Activated CD8-positive, alpha-beta memory T cell treated with anti-CD3 and anti-CD28 coated beads for 4 hours (primary cell): ENCODE data around the gene ZNF766.

ENCODE experiments used
- DNase-seq, 2 donors: peaks; one replicate each; pipeline ENCODE4 v3.0.0-alpha.2; 2020; ENCODE audit warnings: low read depth in 2 of 2

The ZNF766 gene

GRCh38 chr19:52269338-52270261, at the start of gene ZNF766:
Gene ZNF766, plus strand, starts transcription at chr19:52269587. Its CDS starts 27 bp downstream, at chr19:52269614.
- DNase-seq = peak; percentile 90 to 94

GRCh38 chr19:52219611-52220010, 49.8 kb upstream of the ZNF766 start:
- no peak for DNase-seq

DNA sequence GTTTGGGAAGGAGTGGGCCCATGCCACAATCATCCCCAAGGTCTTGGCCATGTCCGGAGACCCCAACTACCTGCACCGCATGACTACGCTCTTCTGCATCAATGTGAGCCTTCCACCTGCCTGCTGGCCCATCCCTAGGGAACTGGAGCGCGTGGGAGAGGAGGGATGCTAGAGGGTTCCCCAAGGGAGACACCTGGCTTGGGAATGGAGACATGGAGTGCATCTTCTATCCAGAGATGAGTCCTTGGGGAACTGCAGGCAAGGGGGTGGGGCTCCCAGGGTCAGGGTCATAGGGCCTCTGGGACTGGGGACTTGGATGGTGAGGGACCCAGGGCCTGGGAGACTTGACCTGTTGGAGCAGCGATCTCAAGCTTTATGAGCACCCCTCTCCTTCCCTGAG, 48.4 kb upstream of the ZNF766 start:
- no peak for DNase-seq

- no peak for DNase-seq
Measured at GRCh38 chr19:52221831-52222375, 47.5 kb upstream of the ZNF766 start.

DNA sequence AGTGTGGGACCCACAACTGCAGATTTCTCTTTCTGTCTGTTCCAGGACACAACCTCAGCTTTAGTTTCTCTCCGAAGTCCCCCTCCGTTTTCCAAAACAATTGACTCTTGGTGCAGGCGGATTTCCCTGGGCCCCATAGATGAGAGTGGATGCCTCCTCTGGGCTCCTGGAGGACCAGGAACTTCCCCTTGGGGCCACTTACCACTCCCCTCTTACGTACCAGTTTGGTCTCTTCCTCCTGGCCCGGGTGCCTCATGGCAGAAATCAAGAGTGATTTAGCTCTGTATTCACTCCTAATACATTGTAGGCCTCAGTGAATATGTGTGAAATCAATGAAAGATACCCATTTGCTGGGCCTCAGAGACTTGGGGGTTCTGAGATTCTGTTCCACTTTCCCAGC, 45.2 kb upstream of the ZNF766 start:
- no peak for DNase-seq

- DNase-seq = no peak
Measured at GRCh38 chr19:52226652-52227051, 42.7 kb upstream of the ZNF766 start.

- DNase-seq = no peak
Measured at GRCh38 chr19:52227196-52227940, 42.0 kb upstream of the ZNF766 start.

- no peak for DNase-seq
Measured at GRCh38 chr19:52227980-52228379, 41.4 kb upstream of the ZNF766 start.

DNA sequence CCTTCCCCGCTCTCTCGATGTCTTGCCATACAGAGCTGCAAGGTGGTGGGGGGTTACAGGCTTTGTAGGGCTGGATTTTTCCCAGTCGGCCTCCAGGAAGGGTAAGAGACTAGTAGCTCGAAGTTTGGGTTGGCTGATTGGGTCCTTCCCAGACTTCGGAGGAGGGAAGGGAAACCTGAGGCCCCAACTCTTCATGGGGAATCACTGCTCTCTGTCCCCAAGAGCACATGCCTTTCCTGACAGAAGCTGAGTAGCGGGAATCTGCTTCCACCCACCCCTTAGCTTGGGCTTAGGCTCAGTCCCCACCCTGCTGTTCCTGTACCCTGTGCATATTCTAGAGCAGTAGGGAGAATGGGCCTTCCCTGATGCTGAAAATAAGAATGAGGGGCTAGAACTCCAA, 39.9 kb upstream of the ZNF766 start:
- no peak for DNase-seq

GRCh38 chr19:52230685-52231084, 38.7 kb upstream of the ZNF766 start:
- no peak for DNase-seq

- no peak for DNase-seq
Measured at GRCh38 chr19:52231154-52231910, 38.1 kb upstream of the ZNF766 start.

DNA sequence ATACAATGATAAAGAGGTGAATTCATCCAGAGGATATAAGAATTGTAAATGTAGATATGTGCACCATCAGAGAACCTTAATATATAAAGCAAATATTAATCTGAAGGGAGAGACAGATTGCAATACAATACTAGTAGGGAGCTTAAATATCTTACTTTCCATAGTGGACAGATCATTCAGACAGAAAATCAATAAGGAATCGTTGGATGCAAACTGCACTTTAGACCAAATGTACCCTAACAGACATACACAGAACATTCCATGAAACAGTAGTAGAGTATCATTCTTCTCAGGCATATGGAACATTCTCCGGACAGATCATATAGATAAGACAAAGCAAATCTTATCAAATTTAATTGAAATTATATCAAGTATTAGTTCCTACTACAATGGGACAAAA, 35.0 kb upstream of the ZNF766 start:
- no peak for DNase-seq

DNA sequence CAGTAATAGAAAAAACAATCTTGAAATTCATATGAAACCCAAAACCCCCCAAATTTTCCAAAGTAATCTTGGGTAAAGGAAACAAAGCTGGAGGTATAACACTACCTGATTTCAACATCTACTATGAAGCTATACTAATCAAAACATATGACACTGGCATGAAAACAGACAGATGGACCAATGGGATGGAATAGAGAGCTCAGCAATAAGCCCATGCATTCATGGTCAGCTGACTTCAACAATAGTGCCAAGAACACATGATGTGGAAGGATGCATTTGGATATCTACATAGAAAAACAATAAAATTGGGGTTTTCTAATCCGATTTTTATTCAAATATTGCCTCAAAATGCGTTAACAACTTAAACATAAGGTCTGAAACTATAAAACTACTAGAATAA, 32.2 kb upstream of the ZNF766 start:
- DNase-seq = no peak

- peak; percentile 15 to 22 for DNase-seq
Measured at GRCh38 chr19:52237771-52238400, 31.5 kb upstream of the ZNF766 start.

GRCh38 chr19:52244021-52244420, 25.4 kb upstream of the ZNF766 start:
- no peak for DNase-seq

DNA sequence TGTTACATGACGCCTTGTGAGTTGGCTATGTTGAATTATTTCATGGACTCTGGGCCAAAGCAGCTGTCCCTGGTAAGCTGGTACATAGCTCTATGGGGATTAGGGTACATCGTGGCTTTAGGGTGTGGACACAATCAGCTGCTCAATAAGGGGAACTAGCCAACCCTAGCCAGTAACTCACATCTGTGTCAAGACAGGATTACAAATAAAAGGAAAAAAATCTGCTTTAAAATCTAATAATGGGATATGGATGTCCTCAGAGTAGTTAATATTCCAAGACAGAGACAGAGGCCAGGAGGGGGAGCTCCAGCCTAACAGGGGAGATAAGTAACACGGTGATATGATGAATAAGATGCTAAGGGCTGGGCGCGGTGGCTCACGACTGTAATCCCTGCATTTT, 21.1 kb upstream of the ZNF766 start:
- peak; percentile 40 to 46 for DNase-seq

GRCh38 chr19:52258426-52258825, 11.0 kb upstream of the ZNF766 start:
- DNase-seq = no peak

DNA sequence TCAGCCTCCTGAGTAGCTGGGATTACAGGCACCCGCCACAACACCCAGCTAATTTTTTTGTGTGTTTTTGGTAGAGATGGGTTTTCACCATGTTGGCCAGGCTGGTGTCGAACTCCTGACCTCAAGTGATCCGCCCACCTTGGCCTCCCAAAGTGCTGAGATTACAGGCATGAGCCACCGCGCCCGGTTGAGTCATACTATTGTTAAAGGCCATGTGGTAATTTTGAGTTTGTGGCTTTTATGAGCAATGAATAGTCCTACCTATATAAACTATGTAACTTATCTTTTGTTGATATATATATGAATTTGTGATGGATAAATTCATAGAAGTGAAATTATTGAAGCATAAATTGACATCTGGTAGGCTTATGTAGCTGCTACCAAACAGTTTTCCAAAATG, 3.8 kb upstream of the ZNF766 start:
- DNase-seq = peak in 1 of 2 donors; percentile 3

DNA sequence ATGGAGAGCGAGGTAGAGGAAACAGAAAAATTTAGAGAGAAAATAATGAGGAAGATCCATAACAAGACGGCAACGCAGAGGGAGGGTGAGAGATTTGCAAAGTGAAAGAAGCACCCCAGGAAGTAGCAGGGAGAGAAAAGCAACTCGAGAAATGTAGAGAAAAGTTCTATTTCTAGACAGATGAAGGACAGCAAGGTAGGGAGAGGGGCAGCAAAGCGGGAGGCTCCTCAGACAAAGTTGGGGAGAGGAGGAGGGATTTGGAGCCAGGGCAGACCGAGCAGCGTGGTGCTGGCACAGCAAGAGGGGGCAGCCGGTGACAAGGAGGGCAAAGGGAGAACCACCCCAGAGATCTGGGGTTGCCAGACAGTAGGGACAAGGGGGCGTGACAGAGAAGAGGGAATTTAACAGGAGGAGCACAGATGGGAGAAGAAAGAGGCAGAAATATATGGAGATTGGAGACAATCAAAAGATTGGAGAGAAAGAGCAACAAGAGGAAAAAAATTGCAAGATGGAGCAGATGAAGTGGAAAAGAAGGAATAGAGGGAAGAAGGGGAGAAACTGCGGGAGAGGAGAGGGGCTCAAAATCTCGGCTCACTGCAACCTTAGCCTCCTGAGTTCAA, 989 bp downstream of the ZNF766 start:
- DNase-seq = no peak

- DNase-seq = no peak
Measured at GRCh38 chr19:52273301-52273700, 3.9 kb downstream of the ZNF766 start.

DNA sequence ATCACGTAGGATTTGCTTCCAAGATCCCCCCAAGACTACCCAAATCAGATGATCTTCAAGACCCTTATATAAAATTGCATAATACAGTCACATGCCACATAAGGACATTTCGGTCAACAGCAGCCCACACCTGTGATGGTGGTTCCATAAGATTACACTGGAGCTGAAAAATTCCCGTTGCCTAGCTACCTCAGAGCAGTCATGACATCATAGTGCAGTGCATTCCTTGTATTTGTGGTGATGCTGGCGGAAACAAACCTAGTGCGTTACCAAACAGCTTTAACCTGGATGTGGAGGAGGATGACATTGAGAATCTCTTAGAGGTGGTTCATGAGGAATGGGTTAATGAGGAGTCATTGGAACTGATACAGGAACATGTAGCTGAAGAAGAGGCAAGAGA, 4.8 kb downstream of the ZNF766 start:
- DNase-seq = no peak
